ENCODE data around the gene PFKP.
A peak's percentile ranks its signal among the peaks of the same experiment; 100 is the strongest.

PFKP gene

DNA sequence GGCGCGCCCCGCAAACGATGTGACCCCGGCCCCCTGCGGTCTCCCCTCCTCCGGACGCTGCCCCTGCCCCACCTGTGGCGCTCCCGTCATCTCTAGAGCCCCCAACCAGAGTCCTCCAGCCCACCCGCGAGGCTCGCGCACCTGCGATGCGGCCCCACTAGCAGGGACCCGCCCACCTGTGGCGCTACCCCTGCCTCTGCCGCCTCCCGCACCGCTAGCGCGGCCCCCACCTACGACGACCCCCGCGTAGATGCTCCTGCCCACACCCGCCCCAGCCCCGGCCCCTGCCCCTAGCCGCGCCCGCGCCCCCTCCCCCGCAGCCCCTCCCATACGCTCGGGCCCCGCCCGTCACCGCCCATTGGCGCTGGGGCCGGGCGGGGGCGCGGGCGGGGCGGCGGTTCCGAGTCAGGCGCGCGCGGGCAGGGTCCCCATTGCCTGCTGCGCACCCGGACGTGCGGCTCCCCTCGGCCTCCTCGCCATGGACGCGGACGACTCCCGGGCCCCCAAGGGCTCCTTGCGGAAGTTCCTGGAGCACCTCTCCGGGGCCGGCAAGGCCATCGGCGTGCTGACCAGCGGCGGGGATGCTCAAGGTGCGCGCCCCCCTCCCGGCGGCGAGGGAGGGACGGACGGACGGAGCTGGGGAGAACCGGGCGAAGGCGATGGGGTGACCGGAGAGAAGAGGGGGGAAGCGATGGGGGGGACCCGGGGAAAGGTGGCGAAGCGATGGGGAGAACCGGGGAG, at the start of gene PFKP:
PFKP (plus strand) TSS at position 431 of the 741 bp plus-strand sequence; CDS start at position 479, 48 bp downstream.
- peak; percentile 50 to 61 for DNase-seq (ENCODE audit: low read depth in 1 of 2, low spot score in 1 of 2)

GRCh38 chr10:3018247-3018646, 49.1 kb upstream of the PFKP start:
- DNase-seq (ENCODE audit: low read depth in 1 of 2, low spot score in 1 of 2): no peak

DNA sequence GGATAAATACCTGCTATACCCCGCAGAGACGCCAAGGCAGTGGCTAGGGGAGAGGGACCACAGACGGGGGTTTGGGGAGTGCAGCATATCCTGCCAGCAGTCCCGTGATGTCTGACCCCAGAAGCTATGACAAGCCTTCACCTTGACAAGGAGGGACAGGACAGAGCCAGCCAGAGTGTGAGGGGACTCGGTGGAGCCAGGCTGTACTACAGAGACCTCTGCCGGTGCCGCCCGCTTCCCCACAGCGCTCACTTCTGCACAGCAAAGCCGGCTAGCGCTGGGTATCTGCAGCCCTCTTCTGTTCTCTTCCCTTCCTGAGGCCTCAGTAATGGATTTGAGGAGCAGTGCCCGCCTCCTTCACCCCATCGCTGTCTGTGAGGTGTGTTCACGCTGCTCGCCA, 47.0 kb upstream of the PFKP start:
- DNase-seq (ENCODE audit: low read depth in 1 of 2, low spot score in 1 of 2): no peak

- DNase-seq (ENCODE audit: low read depth in 1 of 2, low spot score in 1 of 2): no peak
Observed at GRCh38 chr10:3020881-3021280, 46.5 kb upstream of the PFKP start.

- no peak for DNase-seq (ENCODE audit: low read depth in 1 of 2, low spot score in 1 of 2)
Observed at GRCh38 chr10:3022027-3022426, 45.3 kb upstream of the PFKP start.

- no peak for DNase-seq (ENCODE audit: low read depth in 1 of 2, low spot score in 1 of 2)
Observed at GRCh38 chr10:3023892-3024291, 43.5 kb upstream of the PFKP start.

DNA sequence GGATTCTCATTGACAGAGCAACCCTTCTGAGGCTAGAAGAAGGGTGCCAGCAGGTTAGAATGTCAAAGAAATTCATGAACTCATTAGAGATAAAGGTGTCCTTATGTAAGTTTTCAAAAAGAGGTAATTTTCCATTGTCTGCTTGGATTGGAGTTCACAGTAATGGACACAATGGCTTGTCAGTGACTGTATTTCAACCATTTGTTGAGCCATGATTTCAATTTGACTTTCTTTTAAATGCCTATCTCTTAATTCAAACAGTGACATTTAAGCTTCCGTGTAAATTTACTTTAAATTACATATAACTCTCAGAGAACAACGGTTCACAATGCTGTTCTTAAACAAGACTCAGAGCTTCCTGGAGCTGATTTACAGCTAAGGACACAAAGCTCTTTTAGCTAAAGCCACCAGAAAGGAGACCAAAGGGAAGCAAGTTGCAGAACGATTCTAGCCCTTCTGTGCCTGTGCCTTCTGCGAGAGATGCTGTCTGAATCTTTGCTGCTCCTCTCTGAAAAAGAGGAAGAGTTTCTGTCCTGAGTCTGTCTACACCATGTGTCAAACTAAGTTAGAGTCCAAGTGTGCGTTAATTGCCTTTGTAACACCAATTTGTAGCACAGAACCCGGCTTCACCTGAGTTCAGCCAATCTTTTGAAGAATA, 42.2 kb upstream of the PFKP start:
- no peak for DNase-seq (ENCODE audit: low read depth in 1 of 2, low spot score in 1 of 2)

- DNase-seq (ENCODE audit: low read depth in 1 of 2, low spot score in 1 of 2): no peak
Observed at GRCh38 chr10:3027866-3028265, 39.5 kb upstream of the PFKP start.

DNA sequence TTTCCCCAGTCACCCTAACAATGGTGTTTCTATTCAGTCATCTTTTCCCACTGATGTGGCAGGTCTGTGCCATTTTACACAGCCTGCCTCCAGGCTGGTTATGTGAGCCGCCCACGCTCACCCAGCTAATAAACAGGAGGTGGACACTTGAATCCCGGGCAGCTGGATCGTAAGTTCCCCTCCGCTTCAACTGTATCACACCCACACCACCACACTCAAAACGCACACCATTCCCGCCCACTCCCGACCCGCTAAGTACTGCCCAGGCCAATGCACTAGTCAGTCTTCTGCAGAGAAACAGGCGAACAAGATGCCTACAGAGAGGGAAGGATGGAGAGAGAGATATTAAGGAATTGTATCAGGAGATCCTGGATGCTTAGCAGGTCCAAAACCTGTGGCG, 38.9 kb upstream of the PFKP start:
- no peak for DNase-seq (ENCODE audit: low read depth in 1 of 2, low spot score in 1 of 2)

DNA sequence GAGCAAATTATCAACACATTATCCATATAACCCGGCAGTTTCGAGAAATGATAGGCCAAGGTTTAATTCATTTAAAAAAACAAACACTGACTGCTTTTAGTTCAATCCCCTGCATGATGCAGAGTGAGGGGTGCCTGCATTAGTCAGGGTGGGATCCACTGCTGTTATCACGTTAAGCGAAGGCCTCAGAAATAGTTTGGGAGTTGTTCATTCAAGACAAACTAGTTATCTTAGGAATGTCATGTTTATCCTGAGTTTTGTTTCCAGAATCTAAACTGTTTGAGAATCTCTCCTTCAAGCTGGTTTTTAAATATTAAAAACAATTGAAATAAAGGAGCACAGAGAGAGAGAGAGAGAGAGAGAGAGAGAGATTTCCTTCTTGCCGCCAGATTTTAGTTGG, 36.6 kb upstream of the PFKP start:
- no peak for DNase-seq (ENCODE audit: low read depth in 1 of 2, low spot score in 1 of 2)

- DNase-seq (ENCODE audit: low read depth in 1 of 2, low spot score in 1 of 2): no peak
Observed at GRCh38 chr10:3031490-3031889, 35.9 kb upstream of the PFKP start.

- no peak for DNase-seq (ENCODE audit: low read depth in 1 of 2, low spot score in 1 of 2)
Observed at GRCh38 chr10:3033925-3034324, 33.4 kb upstream of the PFKP start.

- DNase-seq (ENCODE audit: low read depth in 1 of 2, low spot score in 1 of 2): no peak
Observed at GRCh38 chr10:3034616-3035015, 32.7 kb upstream of the PFKP start.

- DNase-seq (ENCODE audit: low read depth in 1 of 2, low spot score in 1 of 2): no peak
Observed at GRCh38 chr10:3036155-3037021, 31.0 kb upstream of the PFKP start.

GRCh38 chr10:3037182-3037581, 30.2 kb upstream of the PFKP start:
- DNase-seq (ENCODE audit: low read depth in 1 of 2, low spot score in 1 of 2): no peak

- DNase-seq (ENCODE audit: low read depth in 1 of 2, low spot score in 1 of 2): no peak
Observed at GRCh38 chr10:3040069-3040468, 27.3 kb upstream of the PFKP start.

GRCh38 chr10:3042589-3042988, 24.8 kb upstream of the PFKP start:
- no peak for DNase-seq (ENCODE audit: low read depth in 1 of 2, low spot score in 1 of 2)

DNA sequence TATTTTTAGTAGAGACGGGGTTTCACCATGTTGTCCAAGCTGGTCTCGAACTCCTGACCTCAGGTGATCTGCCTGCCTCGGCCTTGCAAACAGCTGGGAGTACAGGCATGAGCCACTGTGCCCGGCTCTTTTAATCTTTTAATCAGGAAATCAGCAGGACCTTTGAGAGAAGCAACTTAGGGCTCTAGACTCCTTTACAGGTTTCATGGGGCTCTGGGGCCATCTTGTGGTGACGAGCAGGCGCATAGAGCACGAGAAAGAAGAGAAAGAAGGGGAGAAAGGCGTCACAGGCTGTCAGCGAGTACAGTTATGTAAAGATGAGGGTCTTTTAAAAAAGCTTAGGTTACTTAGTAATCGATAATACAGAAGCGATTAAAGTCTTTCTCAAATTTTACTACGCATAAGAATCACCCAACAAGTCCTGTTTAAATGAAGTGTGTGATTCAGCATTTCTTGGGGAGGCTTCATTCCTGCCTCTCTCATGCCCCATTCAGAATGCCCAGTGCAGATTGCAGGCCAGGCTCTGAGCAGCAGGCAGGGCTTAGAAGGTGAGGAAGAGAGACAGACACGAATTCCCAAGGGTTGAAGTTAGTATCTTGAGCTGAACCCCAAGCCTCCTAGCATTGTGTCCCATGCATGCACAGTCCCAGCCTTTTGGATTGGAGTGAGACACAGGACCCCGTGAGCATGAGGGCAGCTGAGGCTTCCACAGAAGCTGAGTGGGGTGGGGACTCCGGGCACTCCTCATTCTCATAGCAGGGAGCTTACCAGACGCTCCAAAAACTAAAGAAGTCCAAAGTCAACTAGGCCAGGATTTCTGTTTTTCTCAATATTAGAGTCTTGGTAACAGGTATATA, 23.6 kb upstream of the PFKP start:
- DNase-seq (ENCODE audit: low read depth in 1 of 2, low spot score in 1 of 2): peak; percentile 30 to 39

DNA sequence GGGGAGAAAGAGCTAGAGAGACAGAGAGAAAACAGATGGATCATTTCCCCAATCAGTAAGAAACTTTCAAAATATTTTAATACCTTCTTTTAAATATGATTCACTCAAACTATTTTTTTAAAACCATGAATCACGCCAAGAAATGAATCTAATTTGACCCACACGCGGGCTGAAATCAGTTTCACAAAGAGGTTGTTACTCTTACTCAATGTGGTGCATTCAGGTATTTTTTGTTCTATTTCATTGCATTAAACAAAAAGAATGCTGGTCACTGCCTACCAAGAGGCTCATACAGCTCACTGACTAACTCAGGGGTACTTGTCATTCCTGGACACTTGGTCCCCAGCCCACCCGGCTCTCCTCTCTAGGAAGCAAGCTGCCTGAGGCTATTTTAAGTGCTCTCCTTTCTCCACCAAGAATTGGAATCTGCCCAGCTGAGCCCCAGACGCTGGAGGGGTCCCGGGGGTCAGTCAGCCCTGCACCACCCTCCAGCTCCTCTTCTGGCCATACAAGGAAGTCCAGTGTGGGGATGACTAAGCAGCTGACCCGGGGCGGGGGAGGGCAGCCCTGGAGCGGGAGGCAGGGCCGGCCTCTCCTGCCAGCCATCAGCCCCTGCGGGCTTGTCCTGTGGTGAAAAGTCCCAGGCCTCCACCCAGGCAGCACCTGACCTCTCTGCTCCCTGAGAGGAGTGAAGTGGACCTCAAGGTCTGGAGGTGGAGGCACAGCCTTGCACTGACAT, 21.7 kb upstream of the PFKP start:
- DNase-seq (ENCODE audit: low read depth in 1 of 2, low spot score in 1 of 2): no peak

- no peak for DNase-seq (ENCODE audit: low read depth in 1 of 2, low spot score in 1 of 2)
Observed at GRCh38 chr10:3046210-3046779, 21.1 kb upstream of the PFKP start.
